Kidney epithelial cell (primary cell): ENCODE measurements around the gene COIL. TPM values are rescaled to one million over a fixed set of nuclear protein-coding genes. Genes with fewer than 3 reads are reported as not detected.
A peak's percentile ranks its signal among the peaks of the same experiment; 100 is the strongest.

ENCODE experiments used
- DNase-seq: peaks from one replicate; pipeline ENCODE4 v3.0.0-alpha.2; 2010; ENCODE audit warnings: low read depth
- H3K27me3 ChIP-seq: 2 replicates; pipeline ENCODE4 v1.6.0; 2011; ENCODE audit warnings: low read length; ENCODE audit not compliant: control insufficient read depth, insufficient read depth
- H3K36me3 ChIP-seq: 2 replicates; pipeline ENCODE4 v1.5.1; 2011; ENCODE audit warnings: low read length; ENCODE audit not compliant: control insufficient read depth, insufficient read depth
- H3K4me3 ChIP-seq: 2 replicates; pipeline ENCODE4 v1.5.1; 2011; ENCODE audit warnings: low read depth, mild to moderate bottlenecking, control low read depth, low read length
- total RNA-seq: library from RNA; depleted of rRNA; stranded (reverse); fragments of >200 nt; gene quantifications from 2 replicates; pipeline ENCODE4 v1.2.3, GENCODE V29; 2015
- TF ChIP-seq, protein P1 (sequence below): IDR thresholded peaks from 2 replicates; pipeline ENCODE4 v1.5.1; 2011; ENCODE audit warnings: mild to moderate bottlenecking, moderate library complexity, low read length, control low read depth, inconsistent platforms; ENCODE audit not compliant: insufficient read depth, poor library complexity, severe bottlenecking

The COIL gene
- total RNA-seq, 1 donor from 2014 or later: 19.3 TPM

DNA sequence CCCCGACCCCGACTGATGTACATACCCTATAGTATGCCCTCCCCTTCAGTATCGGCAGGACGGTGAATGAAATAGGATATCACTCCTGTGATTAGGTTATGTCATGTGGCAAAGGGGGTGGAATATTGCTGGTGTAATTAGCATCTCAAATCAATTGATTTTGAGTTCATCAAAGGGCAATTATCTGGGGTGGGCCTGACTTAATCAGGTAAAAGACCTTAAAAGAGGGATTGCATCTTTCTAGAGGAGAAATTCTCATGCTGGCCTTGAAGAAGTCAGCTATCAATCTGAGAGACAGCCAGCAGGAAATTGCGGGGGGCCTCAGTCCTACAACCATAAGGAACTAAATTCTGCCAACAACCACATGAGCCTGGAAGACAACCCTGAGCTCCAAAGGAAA is 57.3 kb downstream of the COIL start:
- no peaks in the 10 kb centered on the region for H3K36me3 ChIP-seq

GRCh38 chr17:56902348-56902747 is 58.5 kb downstream of the COIL start:
- no peaks in the 10 kb centered on the region for H3K36me3 ChIP-seq
- no peak overlapping the region for H3K4me3 ChIP-seq
- H3K27me3 ChIP-seq: no peaks in the 10 kb centered on the region
- DNase-seq: peak; percentile 81
- TF ChIP-seq, protein P1, sequence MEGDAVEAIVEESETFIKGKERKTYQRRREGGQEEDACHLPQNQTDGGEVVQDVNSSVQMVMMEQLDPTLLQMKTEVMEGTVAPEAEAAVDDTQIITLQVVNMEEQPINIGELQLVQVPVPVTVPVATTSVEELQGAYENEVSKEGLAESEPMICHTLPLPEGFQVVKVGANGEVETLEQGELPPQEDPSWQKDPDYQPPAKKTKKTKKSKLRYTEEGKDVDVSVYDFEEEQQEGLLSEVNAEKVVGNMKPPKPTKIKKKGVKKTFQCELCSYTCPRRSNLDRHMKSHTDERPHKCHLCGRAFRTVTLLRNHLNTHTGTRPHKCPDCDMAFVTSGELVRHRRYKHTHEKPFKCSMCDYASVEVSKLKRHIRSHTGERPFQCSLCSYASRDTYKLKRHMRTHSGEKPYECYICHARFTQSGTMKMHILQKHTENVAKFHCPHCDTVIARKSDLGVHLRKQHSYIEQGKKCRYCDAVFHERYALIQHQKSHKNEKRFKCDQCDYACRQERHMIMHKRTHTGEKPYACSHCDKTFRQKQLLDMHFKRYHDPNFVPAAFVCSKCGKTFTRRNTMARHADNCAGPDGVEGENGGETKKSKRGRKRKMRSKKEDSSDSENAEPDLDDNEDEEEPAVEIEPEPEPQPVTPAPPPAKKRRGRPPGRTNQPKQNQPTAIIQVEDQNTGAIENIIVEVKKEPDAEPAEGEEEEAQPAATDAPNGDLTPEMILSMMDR: no peak

More for the DNA sequence above, 57.3 kb downstream of the COIL start:
- no peak for DNase-seq
- TF ChIP-seq, protein P1: no peak
- Histone ChIP-seq H3K4me3 (no peak overlapping the region), H3K27me3 (no peaks in the 10 kb centered on the region)

- no peak for DNase-seq
- TF ChIP-seq, protein P1: no peak
- no peaks in the 10 kb centered on the region for H3K36me3 ChIP-seq
- no peak overlapping the region for H3K4me3 ChIP-seq
- H3K27me3 ChIP-seq: no peaks in the 10 kb centered on the region
These were observed 61.4 kb downstream of the COIL start for GRCh38 chr17:56899403-56899802.

DNA sequence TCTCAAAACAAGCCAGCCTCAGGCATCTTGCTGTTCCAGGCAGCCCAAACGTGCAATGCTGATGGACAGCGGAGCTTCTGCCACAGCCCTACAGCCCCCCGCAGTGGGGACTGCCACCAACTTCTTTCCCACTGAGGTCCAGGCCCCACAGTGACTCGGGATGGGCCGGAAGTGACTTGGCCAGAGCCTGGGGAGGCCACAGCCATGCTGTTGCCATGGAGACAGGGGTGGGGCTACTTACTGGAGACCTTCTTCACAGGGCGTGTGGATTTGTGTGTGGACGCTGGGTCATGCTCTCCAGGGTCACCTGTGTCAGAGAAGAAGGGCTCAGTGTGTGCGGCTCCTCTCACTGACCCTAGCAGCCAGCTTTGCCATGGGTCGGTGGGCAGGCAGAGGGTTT is 62.0 kb downstream of the COIL start:
- DNase-seq: no peak
- Histone ChIP-seq H3K4me3 (no peak overlapping the region), H3K36me3 (no peaks in the 10 kb centered on the region), H3K27me3 (no peaks in the 10 kb centered on the region)
- TF ChIP-seq, protein P1: no peak

DNA sequence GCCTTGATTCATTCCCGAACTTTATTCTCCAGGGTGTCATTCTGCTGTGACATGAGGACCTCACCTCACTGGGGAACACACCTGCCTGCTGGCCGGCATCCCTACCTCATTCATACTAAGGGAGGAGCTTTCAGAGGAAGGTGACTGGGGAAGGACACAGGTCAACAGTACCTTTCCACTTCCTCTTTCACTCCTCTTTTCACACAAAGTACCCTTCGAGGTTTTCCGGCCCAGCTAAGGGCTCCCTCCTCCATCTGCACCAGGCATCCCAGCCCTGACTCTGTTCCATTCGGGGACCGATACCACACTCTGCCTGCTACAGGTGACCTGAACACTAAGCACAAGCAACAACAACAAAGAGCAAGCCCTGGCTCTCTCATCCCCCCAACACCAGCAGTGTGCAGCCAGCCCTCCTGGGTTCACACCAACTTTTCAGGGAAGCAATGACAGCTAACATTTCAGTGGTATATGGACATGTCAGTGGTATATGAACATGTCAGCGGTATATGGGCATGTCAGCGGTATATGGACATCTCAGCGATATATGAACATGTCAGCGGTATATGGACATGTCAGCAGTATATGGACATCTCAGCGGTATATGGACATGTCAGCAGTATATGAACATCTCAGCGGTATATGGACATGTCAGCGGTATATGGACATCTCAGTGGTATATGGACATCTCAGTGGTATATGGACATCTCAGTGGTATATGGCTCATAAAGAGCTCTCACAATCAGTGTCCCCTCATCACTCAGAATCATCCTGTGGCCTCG is 63.0 kb downstream of the COIL start:
- H3K4me3 ChIP-seq: no peak overlapping the region
- H3K27me3 ChIP-seq: no peaks in the 10 kb centered on the region
- DNase-seq: no peak
- TF ChIP-seq, protein P1: no peak
- no peaks in the 10 kb centered on the region for H3K36me3 ChIP-seq

DNA sequence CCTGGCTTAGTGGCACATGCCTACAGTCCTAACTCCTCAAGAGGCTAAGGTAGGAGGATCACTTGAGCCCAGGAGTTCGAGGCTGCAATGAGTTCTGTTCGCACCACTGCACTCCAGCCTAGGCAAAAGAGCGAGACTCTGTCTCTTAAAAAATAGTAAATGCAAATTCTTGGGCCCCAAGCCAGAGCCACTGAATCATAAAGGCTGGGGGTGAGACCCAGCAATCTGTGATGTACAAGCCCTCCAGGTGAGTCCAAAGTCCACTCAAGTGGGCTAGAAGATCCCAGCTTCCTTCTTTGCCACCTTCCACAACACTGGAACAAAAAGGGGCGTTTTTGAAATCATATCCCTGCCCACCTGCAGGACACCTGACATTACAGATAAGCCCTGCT is 63.9 kb downstream of the COIL start:
- no peaks in the 10 kb centered on the region for H3K27me3 ChIP-seq
- TF ChIP-seq, protein P1: no peak
- DNase-seq: no peak
- no peaks in the 10 kb centered on the region for H3K36me3 ChIP-seq
- no peak overlapping the region for H3K4me3 ChIP-seq
